ENCODE results near the gene RAX. TPM values are rescaled to one million over a fixed set of nuclear protein-coding genes. Genes with fewer than 3 reads are reported as not detected.
A peak's percentile ranks its signal among the peaks of the same experiment; 100 is the strongest.

Gene RAX
- total and polyA plus RNA-seq, 4 donors: 0.02 TPM; not detected in 3

- no peak overlapping the region for H3K4me3 ChIP-seq
- ATAC-seq (ENCODE audit: insufficient read depth, low FRiP score) (peak; percentile 3), DNase-seq (no peak)
These were observed 692 bp upstream of the RAX start for GRCh38 chr18:59273759-59274532.

GRCh38 chr18:59272221-59272888, 899 bp downstream of the RAX start:
- WGBS, 2 donors: 2 to 4% methylated on average over 52 of the region's 52 CpGs
- H3K27me3 ChIP-seq (ENCODE audit: control insufficient read depth in 3 of 3, insufficient read depth in 3 of 3, low read length in 2 of 3): peaks cover 21 to 92% (median 89%) of the 10 kb centered on the region in 3 donors
- H3K9me3 ChIP-seq (ENCODE audit: control insufficient read depth in 4 of 4, insufficient read depth in 3 of 4, low read length in 3 of 4): peaks cover 0 to 13% (median 0%) of the 10 kb centered on the region in 4 donors
- TF ChIP-seq CTCF (IDR thresholded peaks at IDR 0.05; ENCODE audit: control extremely low read depth, extremely low read depth): no peak
- DNase-seq (no peak), ATAC-seq (ENCODE audit: insufficient read depth, low FRiP score) (no peak)
- H3K4me1 ChIP-seq (ENCODE audit: control insufficient read depth in 5 of 5, insufficient read depth in 5 of 5, low read length in 5 of 5): peaks cover 0 to 24% (median 4%) of the 10 kb centered on the region in 5 donors
- no peak overlapping the region for H3K27ac ChIP-seq (ENCODE audit: low read depth in 1 of 2, low read length in 1 of 2)
- no peaks in the 10 kb centered on the region for H3K36me3 ChIP-seq (ENCODE audit: control insufficient read depth in 4 of 4, insufficient read depth in 4 of 4, low read length in 4 of 4)
- no peak overlapping the region for H3K4me3 ChIP-seq
- no peak overlapping the region for H3K9ac ChIP-seq (ENCODE audit: insufficient read depth in 1 of 2, low read length in 2 of 2)

More at GRCh38 chr18:59273759-59274532, 692 bp upstream of the RAX start:
- TF ChIP-seq CTCF (IDR thresholded peaks at IDR 0.05; ENCODE audit: control extremely low read depth, extremely low read depth): no peak
- Histone ChIP-seq H3K9ac (ENCODE audit: insufficient read depth in 1 of 2, low read length in 2 of 2) (no peak overlapping the region), H3K9me3 (ENCODE audit: control insufficient read depth in 4 of 4, insufficient read depth in 3 of 4, low read length in 3 of 4) (peaks cover 0 to 11% (median 0%) of the 10 kb centered on the region in 4 donors), H3K27ac (ENCODE audit: low read depth in 1 of 2, low read length in 1 of 2) (no peak overlapping the region), H3K36me3 (ENCODE audit: control insufficient read depth in 4 of 4, insufficient read depth in 4 of 4, low read length in 4 of 4) (no peaks in the 10 kb centered on the region), H3K4me1 (ENCODE audit: control insufficient read depth in 5 of 5, insufficient read depth in 5 of 5, low read length in 5 of 5) (peaks cover 0 to 17% (median 4%) of the 10 kb centered on the region in 5 donors), H3K27me3 (ENCODE audit: control insufficient read depth in 3 of 3, insufficient read depth in 3 of 3, low read length in 2 of 3) (peaks cover 21 to 92% (median 88%) of the 10 kb centered on the region in 3 donors)
- WGBS, 2 donors: 4 to 5% methylated on average over 48 of the region's 48 CpGs

GRCh38 chr18:59271606-59272220, 1.5 kb downstream of the RAX start:
- H3K9ac ChIP-seq (ENCODE audit: insufficient read depth in 1 of 2, low read length in 2 of 2): no peak overlapping the region

More at GRCh38 chr18:59271606-59272220, 1.5 kb downstream of the RAX start:
- H3K36me3 ChIP-seq (ENCODE audit: control insufficient read depth in 4 of 4, insufficient read depth in 4 of 4, low read length in 4 of 4): no peaks in the 10 kb centered on the region
- H3K27ac ChIP-seq (ENCODE audit: low read depth in 1 of 2, low read length in 1 of 2): no peak overlapping the region
- H3K27me3 ChIP-seq (ENCODE audit: control insufficient read depth in 3 of 3, insufficient read depth in 3 of 3, low read length in 2 of 3): peaks cover 24 to 92% (median 89%) of the 10 kb centered on the region in 3 donors
- H3K4me3 ChIP-seq: no peak overlapping the region
- TF ChIP-seq CTCF (IDR thresholded peaks at IDR 0.05; ENCODE audit: control extremely low read depth, extremely low read depth): no peak
- peaks cover 0 to 12% (median 0%) of the 10 kb centered on the region in 4 donors for H3K9me3 ChIP-seq (ENCODE audit: control insufficient read depth in 4 of 4, insufficient read depth in 3 of 4, low read length in 3 of 4)
- DNase-seq: no peak
- no peak for ATAC-seq (ENCODE audit: insufficient read depth, low FRiP score)
- WGBS, 2 donors: 10 to 19% methylated on average over 14 of the region's 14 CpGs
- peaks cover 0 to 24% (median 4%) of the 10 kb centered on the region in 5 donors for H3K4me1 ChIP-seq (ENCODE audit: control insufficient read depth in 5 of 5, insufficient read depth in 5 of 5, low read length in 5 of 5)
